Measurements from ENCODE around the gene ANKRD33B. TPM values are rescaled to one million over a fixed set of nuclear protein-coding genes. Genes with fewer than 3 reads are reported as not detected.

Gene ANKRD33B
- total and polyA plus RNA-seq, 11 donors: 0.98 to 33.8 (median 4.9) TPM

- H3K27ac ChIP-seq: peak overlapping the region in 10 of 12 donors; percentile 51 to 93 (median 80)
- H3K27me3 ChIP-seq: no peaks in the 10 kb centered on the region
- no peak for TF ChIP-seq POLR2A (IDR thresholded peaks at IDR 0.05)
- no peak for TF ChIP-seq CTCF (IDR thresholded peaks at IDR 0.05)
- H3K9me3 ChIP-seq: peaks cover 0 to 7% (median 0%) of the 10 kb centered on the region in 12 donors
- ATAC-seq: peak in 2 of 4 donors; percentile 8 to 12
- intact Hi-C loops (cut with DNase I): loop anchor here in 1 of 10 donors (10.0 kb wide), 1 partner anchor 47 kb away; no protein-coding TSS in a partner anchor
- H3K4me3 ChIP-seq: no peak overlapping the region
- WGBS, 4 donors: 83 to 93% (median 85%) methylated on average over 1 of the region's 1 CpG
- no peaks in the 10 kb centered on the region for H3K36me3 ChIP-seq
- peak in 1 of 5 donors; percentile 15 for DNase-seq
- peaks cover 0 to 58% (median 37%) of the 10 kb centered on the region in 12 donors for H3K4me1 ChIP-seq
These were observed 14.4 kb downstream of the ANKRD33B start for GRCh38 chr5:10578293-10578665.

- peak overlapping the region in 5 of 12 donors; percentile 82 to 93 (median 89) for H3K27ac ChIP-seq
- TF ChIP-seq POLR2A (IDR thresholded peaks at IDR 0.05) (no peak), CTCF (IDR thresholded peaks at IDR 0.05) (no peak)
- H3K9me3 ChIP-seq: peaks cover 0 to 7% (median 0%) of the 10 kb centered on the region in 12 donors
- WGBS, 4 donors: 90 to 97% (median 92%) methylated on average over 6 of the region's 6 CpGs
- H3K36me3 ChIP-seq: no peaks in the 10 kb centered on the region
- no peak for ATAC-seq
- H3K27me3 ChIP-seq: no peaks in the 10 kb centered on the region
- H3K4me3 ChIP-seq: no peak overlapping the region
- peak in 1 of 5 donors; percentile 17 for DNase-seq
- intact Hi-C loops (cut with DNase I): loop anchor here in 1 of 10 donors (10.0 kb wide), 1 partner anchor 46 kb away; no protein-coding TSS in a partner anchor
- peaks cover 0 to 64% (median 41%) of the 10 kb centered on the region in 12 donors for H3K4me1 ChIP-seq
These were observed 15.0 kb downstream of the ANKRD33B start for GRCh38 chr5:10578869-10579268.

- Histone ChIP-seq H3K27ac (peak overlapping the region in 2 of 12 donors; percentile 24 to 91), H3K4me1 (peaks cover 0 to 73% (median 49%) of the 10 kb centered on the region in 12 donors)
- no peak for ATAC-seq
These were observed 16.0 kb downstream of the ANKRD33B start for GRCh38 chr5:10579536-10580521.

More at GRCh38 chr5:10579536-10580521, 16.0 kb downstream of the ANKRD33B start:
- no peak overlapping the region for H3K4me3 ChIP-seq
- H3K9me3 ChIP-seq: peaks cover 0 to 7% (median 0%) of the 10 kb centered on the region in 12 donors
- no peaks in the 10 kb centered on the region for H3K36me3 ChIP-seq
- DNase-seq: no peak
- intact Hi-C loops (cut with DNase I): loop anchor here in 1 of 10 donors (10.0 kb wide), 1 partner anchor 45 kb away; no protein-coding TSS in a partner anchor
- 93 to 96% (median 95%) methylated on average over 8 of the region's 8 CpGs for WGBS, 4 donors
- no peaks in the 10 kb centered on the region for H3K27me3 ChIP-seq
- TF ChIP-seq CTCF (IDR thresholded peaks at IDR 0.05): no peak
- TF ChIP-seq POLR2A (IDR thresholded peaks at IDR 0.05): no peak

Measured in heart left ventricle (tissue), 16 donors.